Measurements from ENCODE around the gene CDH12. TPM values are rescaled to one million over a fixed set of nuclear protein-coding genes. Genes with fewer than 3 reads are reported as not detected.

The CDH12 gene
- total RNA-seq, 4 donors from 2014 or later, result not detected

GRCh38 chr5:22644859-22645258, 208.3 kb downstream of the CDH12 start:
- no peak for TF ChIP-seq CTCF (IDR thresholded peaks at IDR 0.05)
- ATAC-seq (ENCODE audit: low FRiP score), result no peak

GRCh38 chr5:22643356-22643755, 209.8 kb downstream of the CDH12 start:
- ATAC-seq (ENCODE audit: low FRiP score) (no peak), DNase-seq (ENCODE audit: low spot score) (no peak)
- no peak for TF ChIP-seq CTCF (IDR thresholded peaks at IDR 0.05)

More at GRCh38 chr5:22644859-22645258, 208.3 kb downstream of the CDH12 start:
- DNase-seq (ENCODE audit: low spot score), result no peak

GRCh38 chr5:22631683-22632082, 221.5 kb downstream of the CDH12 start:
- DNase-seq (ENCODE audit: low spot score) (no peak), ATAC-seq (ENCODE audit: low FRiP score) (no peak)
- no peak for TF ChIP-seq CTCF (IDR thresholded peaks at IDR 0.05)

GRCh38 chr5:22627029-22627428, 226.1 kb downstream of the CDH12 start:
- DNase-seq (ENCODE audit: low spot score) (no peak), ATAC-seq (ENCODE audit: low FRiP score) (no peak)
- no peak for TF ChIP-seq CTCF (IDR thresholded peaks at IDR 0.05)

GRCh38 chr5:22625451-22625850, 227.7 kb downstream of the CDH12 start:
- no peak for TF ChIP-seq CTCF (IDR thresholded peaks at IDR 0.05)
- ATAC-seq (ENCODE audit: low FRiP score) (no peak), DNase-seq (ENCODE audit: low spot score) (no peak)

- DNase-seq (ENCODE audit: low spot score), result no peak
- TF ChIP-seq CTCF (IDR thresholded peaks at IDR 0.05), result no peak
Measured at GRCh38 chr5:22621084-22621483, 232.1 kb downstream of the CDH12 start.

GRCh38 chr5:22615964-22616363, 237.2 kb downstream of the CDH12 start:
- DNase-seq (ENCODE audit: low spot score) (no peak), ATAC-seq (ENCODE audit: low FRiP score) (no peak)
- no peak for TF ChIP-seq CTCF (IDR thresholded peaks at IDR 0.05)

More at GRCh38 chr5:22621084-22621483, 232.1 kb downstream of the CDH12 start:
- ATAC-seq (ENCODE audit: low FRiP score), result no peak
